ENCODE measurements around the gene GSS. TPM values are rescaled to one million over a fixed set of nuclear protein-coding genes. Genes with fewer than 3 reads are reported as not detected.

GSS gene
- total RNA-seq, 4 donors from 2014 or later, result 28.0 to 47.6 (median 35.6) TPM

- no peak overlapping the region for H3K4me3 ChIP-seq
- H3K4me1 ChIP-seq, result peaks cover 0 to under 1% (median 0%) of the 10 kb centered on the region in 3 donors
- H3K27me3 ChIP-seq, result peaks cover 38% of the 10 kb centered on the region
- no peaks in the 10 kb centered on the region for H3K36me3 ChIP-seq
- no peak for TF ChIP-seq POLR2A (IDR thresholded peaks at IDR 0.05)
- TF ChIP-seq EP300 (IDR thresholded peaks at IDR 0.05), result no peak
- TF ChIP-seq POLR2AphosphoS5 (IDR thresholded peaks at IDR 0.05), result no peak
- TF ChIP-seq, protein P1, sequence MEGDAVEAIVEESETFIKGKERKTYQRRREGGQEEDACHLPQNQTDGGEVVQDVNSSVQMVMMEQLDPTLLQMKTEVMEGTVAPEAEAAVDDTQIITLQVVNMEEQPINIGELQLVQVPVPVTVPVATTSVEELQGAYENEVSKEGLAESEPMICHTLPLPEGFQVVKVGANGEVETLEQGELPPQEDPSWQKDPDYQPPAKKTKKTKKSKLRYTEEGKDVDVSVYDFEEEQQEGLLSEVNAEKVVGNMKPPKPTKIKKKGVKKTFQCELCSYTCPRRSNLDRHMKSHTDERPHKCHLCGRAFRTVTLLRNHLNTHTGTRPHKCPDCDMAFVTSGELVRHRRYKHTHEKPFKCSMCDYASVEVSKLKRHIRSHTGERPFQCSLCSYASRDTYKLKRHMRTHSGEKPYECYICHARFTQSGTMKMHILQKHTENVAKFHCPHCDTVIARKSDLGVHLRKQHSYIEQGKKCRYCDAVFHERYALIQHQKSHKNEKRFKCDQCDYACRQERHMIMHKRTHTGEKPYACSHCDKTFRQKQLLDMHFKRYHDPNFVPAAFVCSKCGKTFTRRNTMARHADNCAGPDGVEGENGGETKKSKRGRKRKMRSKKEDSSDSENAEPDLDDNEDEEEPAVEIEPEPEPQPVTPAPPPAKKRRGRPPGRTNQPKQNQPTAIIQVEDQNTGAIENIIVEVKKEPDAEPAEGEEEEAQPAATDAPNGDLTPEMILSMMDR (IDR thresholded peaks at IDR 0.05), result no peak
- no peak overlapping the region for H3K27ac ChIP-seq
- no peaks in the 10 kb centered on the region for H3K9me3 ChIP-seq
- peak; percentile 8 for ATAC-seq
- WGBS, 2 donors (ENCODE audit: low coverage in 1 of 2), result 60 to 76% methylated on average over 3 to 4 of the region's 10 CpGs
Observed at GRCh38 chr20:34978092-34978744, 22.6 kb upstream of the GSS start.

DNA sequence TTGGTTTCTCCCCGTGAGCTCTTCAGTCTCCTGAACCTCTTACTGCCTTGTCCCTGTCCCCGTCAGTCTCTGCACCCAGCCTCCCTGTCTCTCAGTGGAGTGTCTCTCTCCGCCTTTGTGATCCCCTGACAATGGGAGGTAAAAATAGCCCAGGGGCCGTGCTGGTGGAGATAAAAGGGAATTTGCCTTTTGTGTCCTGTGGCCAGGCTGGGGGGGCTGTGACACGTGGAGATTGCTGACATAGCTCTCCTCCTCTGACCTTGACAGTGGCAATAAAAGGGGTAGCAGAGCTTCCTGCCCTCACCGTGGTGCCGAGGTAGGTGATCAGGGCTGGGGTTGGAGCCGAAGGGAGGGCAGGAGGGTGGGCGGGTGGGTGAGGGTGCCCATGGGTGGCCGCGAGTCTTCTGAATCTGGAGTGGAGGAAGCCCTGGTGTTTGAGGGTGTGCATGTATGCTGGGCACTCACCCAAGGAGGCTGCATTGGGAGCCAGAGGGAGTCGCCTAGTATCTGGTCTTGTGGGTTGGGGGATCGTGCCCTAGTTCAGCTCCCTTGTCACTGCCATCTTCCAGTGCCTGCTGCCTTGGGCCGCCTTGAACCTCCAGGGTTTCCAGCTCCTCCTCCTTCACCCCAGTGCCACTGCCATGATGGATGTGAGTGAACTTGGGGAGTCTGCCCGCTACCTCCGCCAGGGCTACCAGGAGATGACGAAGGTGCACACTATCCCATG lies 21.9 kb upstream of the GSS start:
- peaks cover 31% of the 10 kb centered on the region for H3K27me3 ChIP-seq
- H3K9me3 ChIP-seq, result no peaks in the 10 kb centered on the region
- no peaks in the 10 kb centered on the region for H3K36me3 ChIP-seq
- H3K4me1 ChIP-seq, result no peaks in the 10 kb centered on the region
- 38 to 43% methylated on average over 3 to 5 of the region's 17 CpGs for WGBS, 2 donors (ENCODE audit: low coverage in 1 of 2)
- no peak for ATAC-seq
- H3K4me3 ChIP-seq, result no peak overlapping the region
- H3K27ac ChIP-seq, result no peak overlapping the region
- TF ChIP-seq EP300 (IDR thresholded peaks at IDR 0.05) (no peak), POLR2AphosphoS5 (IDR thresholded peaks at IDR 0.05) (no peak), POLR2A (IDR thresholded peaks at IDR 0.05) (no peak)
- TF ChIP-seq, protein P1 (IDR thresholded peaks at IDR 0.05), result no peak

DNA sequence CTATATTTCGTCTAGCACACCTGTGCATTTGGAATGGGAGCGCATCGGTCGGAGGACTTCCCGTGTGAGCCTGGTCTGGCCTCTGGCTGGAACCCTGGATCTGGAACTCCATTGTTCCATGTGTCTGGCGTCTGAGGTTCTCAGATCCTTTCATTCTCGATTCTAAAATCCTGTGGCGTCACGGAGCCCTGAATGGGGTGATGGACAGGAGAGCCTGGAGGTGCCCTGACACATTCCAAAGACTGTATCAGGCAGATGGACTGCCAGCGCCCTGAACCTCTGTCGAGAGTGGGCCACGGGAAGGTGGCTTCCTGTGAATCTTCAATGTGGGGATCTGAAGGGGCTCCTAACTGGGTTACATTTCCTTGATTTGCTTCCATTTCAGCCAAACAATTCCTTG lies 20.7 kb upstream of the GSS start:
- 67 to 70% methylated on average over 2 to 7 of the region's 12 CpGs for WGBS, 2 donors (ENCODE audit: low coverage in 1 of 2)

GRCh38 chr20:34974246-34974645 lies 18.6 kb upstream of the GSS start:
- H3K27me3 ChIP-seq, result no peaks in the 10 kb centered on the region
- WGBS, 2 donors (ENCODE audit: low coverage in 1 of 2), result 56 to 89% methylated on average over 3 to 4 of the region's 4 CpGs
- TF ChIP-seq EP300 (IDR thresholded peaks at IDR 0.05), result no peak
- no peak for TF ChIP-seq POLR2A (IDR thresholded peaks at IDR 0.05)
- no peak for TF ChIP-seq POLR2AphosphoS5 (IDR thresholded peaks at IDR 0.05)
- TF ChIP-seq, protein P1 (IDR thresholded peaks at IDR 0.05), result no peak
- no peak overlapping the region for H3K4me3 ChIP-seq
- no peak for ATAC-seq
- H3K27ac ChIP-seq, result no peak overlapping the region
- no peaks in the 10 kb centered on the region for H3K36me3 ChIP-seq
- H3K9me3 ChIP-seq, result no peaks in the 10 kb centered on the region
- no peaks in the 10 kb centered on the region for H3K4me1 ChIP-seq

More for the DNA sequence above, 20.7 kb upstream of the GSS start:
- TF ChIP-seq, protein P1 (IDR thresholded peaks at IDR 0.05), result no peak
- TF ChIP-seq POLR2A (IDR thresholded peaks at IDR 0.05) (no peak), POLR2AphosphoS5 (IDR thresholded peaks at IDR 0.05) (no peak), EP300 (IDR thresholded peaks at IDR 0.05) (no peak)
- Histone ChIP-seq H3K27me3 (peaks cover 19% of the 10 kb centered on the region), H3K36me3 (no peaks in the 10 kb centered on the region), H3K27ac (no peak overlapping the region), H3K4me3 (no peak overlapping the region), H3K4me1 (no peaks in the 10 kb centered on the region), H3K9me3 (no peaks in the 10 kb centered on the region)
- ATAC-seq, result no peak

Data from gastroesophageal sphincter (tissue), 4 donors.